Transverse colon (tissue), 4 donors: ENCODE results near the gene ALPK1. TPM values are rescaled to one million over a fixed set of nuclear protein-coding genes. Genes with fewer than 3 reads are reported as not detected.

Experiments
- DNase-seq: peaks from one replicate; pipeline ENCODE4 v3.0.0-alpha.2; 2019
- H3K27ac ChIP-seq, 4 donors: fragments of 200-600 bp; sonication (generic); 2 replicates each; pipeline ENCODE4 v1.5.1; 2016 to 2018; ENCODE audit warnings: inconsistent platforms in 4 of 4
- H3K27me3 ChIP-seq: fragments of 200-600 bp; sonication (generic); 2 replicates; pipeline ENCODE4 v1.5.1; 2017; ENCODE audit warnings: inconsistent platforms
- H3K36me3 ChIP-seq, 4 donors: fragments of 200-600 bp; sonication (generic); 2 replicates each; pipeline ENCODE4 v1.5.1; 2017 to 2019; ENCODE audit warnings: inconsistent platforms in 4 of 4
- H3K4me1 ChIP-seq, 4 donors: fragments of 200-600 bp; sonication (generic); 2 replicates each; pipeline ENCODE4 v1.5.1; 2017 to 2020; ENCODE audit warnings: inconsistent platforms in 4 of 4
- H3K4me3 ChIP-seq, 4 donors: fragments of 200-600 bp; sonication (generic); 1 replicate in 1 of 4; 2 replicates in 3 of 4; pipeline versions ENCODE4 v1.5.1 to v1.6.1; 2017 to 2019; ENCODE audit warnings: inconsistent platforms in 4 of 4
- H3K9me3 ChIP-seq, 2 donors: fragments of 200-600 bp; sonication (generic); 2 replicates each; pipeline ENCODE4 v1.5.1; 2017 to 2019; ENCODE audit warnings: inconsistent platforms in 2 of 2
- EP300 ChIP-seq: sonication (generic); formaldehyde crosslinking; IDR thresholded peaks from one replicate; pipeline ENCODE4 v1.6.1; 2017; ENCODE audit warnings: antibody characterized with exemption, low read depth
- POLR2A ChIP-seq: fragments of 450-650 bp; IDR thresholded peaks from one replicate; pipeline ENCODE4 v1.6.1; 2016; ENCODE audit warnings: antibody characterized with exemption, mild to moderate bottlenecking, moderate library complexity
- POLR2AphosphoS5 ChIP-seq, 3 donors: sonication (generic); formaldehyde crosslinking; IDR thresholded peaks; one replicate each; pipeline ENCODE4 v1.6.1; 2016; ENCODE audit warnings: antibody characterized with exemption in 3 of 3
- WGBS, 2 donors: methylation state at CpG; one replicate each; pipeline ENCODE4 v1.1.5; 2018; ENCODE audit warnings: low coverage in 1 of 2; 5-methylcytosine and 5-hydroxymethylcytosine counted together
- in situ Hi-C, 4 donors: fragments of 200-750 bp; cut with MboI; loops; one replicate each; pipeline versions ENCODE4 v1.15.0 to v1.15.1; 2017; ENCODE audit warnings: low sequenced_read_pairs in 3 of 4, low pct_ligation_motif_present in 1 of 4, low pct_unique_long_range_greater_than_20kb in 1 of 4
- intact Hi-C: fragments of 100-400 bp; cut with DNase I; formaldehyde crosslinking; loops from one replicate; pipeline ENCODE4 v1.15.1; 2023; ENCODE audit warnings: low total_unique reads
- total RNA-seq, 4 donors: library from RNA; depleted of rRNA; stranded (reverse); fragments of >200 nt; gene quantifications; one replicate each; pipeline ENCODE4 v1.1.0, GENCODE V29; 2016
- TF ChIP-seq, protein P1 (sequence below), 5 experiments: fragments of 200-600 bp in 3 of 5; fragments of 450-650 bp in 2 of 5; sonication (generic) in 3 of 5; IDR thresholded peaks; 1 replicate in 2 of 5; 2 replicates in 3 of 5; pipeline ENCODE4 v1.5.1; 2016 to 2017; ENCODE audit warnings: antibody characterized with exemption in 5 of 5, inconsistent platforms in 3 of 5, mild to moderate bottlenecking in 2 of 5, moderate library complexity in 1 of 5

Gene ALPK1
- total RNA-seq, 4 donors from 2014 or later = 15.5 to 45.1 (median 27.4) TPM

DNA sequence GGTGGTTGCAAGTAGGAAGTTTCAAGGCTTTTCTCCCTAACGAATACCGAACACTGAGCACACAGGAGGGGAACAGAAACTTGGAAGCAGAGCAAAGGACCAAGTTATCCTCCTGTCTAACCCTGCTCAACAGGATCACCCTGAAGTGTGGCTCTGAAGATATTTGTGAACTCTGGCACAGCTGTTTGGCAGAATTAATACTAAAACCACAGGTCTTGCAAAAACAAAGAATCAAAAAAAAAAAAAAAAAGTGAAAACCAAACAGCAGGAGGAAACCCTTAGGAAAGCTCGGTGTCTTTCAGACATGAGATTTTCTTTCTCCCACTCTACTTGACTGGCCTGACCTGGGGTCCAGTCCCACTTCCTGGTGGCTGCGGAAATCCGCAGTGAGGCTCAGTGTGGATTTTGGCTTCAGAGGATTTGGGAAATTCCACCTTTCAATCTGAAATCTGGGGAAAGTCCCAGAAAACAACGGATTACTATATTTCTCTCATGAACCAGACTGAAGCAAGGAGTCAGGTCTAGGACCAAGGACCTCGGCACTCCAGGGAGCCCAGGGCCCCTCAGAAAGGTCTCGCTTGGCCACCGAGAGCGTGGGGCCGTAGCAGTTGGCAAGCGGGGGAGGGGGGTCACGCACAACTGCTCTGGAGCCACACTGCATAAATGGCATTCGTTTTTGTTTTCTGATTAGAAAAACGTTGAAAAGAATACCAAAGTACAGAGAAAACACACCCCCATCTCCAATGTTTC is 12.3 kb upstream of the ALPK1 start:
- WGBS, 2 donors = 0 to 1% methylated on average over 7 to 15 of the region's 15 CpGs
- H3K9me3 ChIP-seq = no peaks in the 10 kb centered on the region
- DNase-seq = peak; percentile 27
- H3K27ac ChIP-seq = peak overlapping the region; percentile 84 to 88 (median 86)
- peak overlapping the region; percentile 57 to 97 (median 84) for H3K4me3 ChIP-seq
- intact Hi-C loops (no loop called here), in situ Hi-C loops (loop anchor here in 1 of 4 donors (10.0 kb wide), 1 partner anchor 50 kb away; the partner anchor contains the start of gene AP1AR)
- H3K4me1 ChIP-seq = peaks cover 8 to 20% (median 14%) of the 10 kb centered on the region in 4 donors
- no peaks in the 10 kb centered on the region for H3K36me3 ChIP-seq
- H3K27me3 ChIP-seq = no peaks in the 10 kb centered on the region
- TF ChIP-seq EP300 (no peak), POLR2A (no peak), POLR2AphosphoS5 (IDR thresholded peaks at IDR 0.05) (no peak)
- TF ChIP-seq, protein P1, sequence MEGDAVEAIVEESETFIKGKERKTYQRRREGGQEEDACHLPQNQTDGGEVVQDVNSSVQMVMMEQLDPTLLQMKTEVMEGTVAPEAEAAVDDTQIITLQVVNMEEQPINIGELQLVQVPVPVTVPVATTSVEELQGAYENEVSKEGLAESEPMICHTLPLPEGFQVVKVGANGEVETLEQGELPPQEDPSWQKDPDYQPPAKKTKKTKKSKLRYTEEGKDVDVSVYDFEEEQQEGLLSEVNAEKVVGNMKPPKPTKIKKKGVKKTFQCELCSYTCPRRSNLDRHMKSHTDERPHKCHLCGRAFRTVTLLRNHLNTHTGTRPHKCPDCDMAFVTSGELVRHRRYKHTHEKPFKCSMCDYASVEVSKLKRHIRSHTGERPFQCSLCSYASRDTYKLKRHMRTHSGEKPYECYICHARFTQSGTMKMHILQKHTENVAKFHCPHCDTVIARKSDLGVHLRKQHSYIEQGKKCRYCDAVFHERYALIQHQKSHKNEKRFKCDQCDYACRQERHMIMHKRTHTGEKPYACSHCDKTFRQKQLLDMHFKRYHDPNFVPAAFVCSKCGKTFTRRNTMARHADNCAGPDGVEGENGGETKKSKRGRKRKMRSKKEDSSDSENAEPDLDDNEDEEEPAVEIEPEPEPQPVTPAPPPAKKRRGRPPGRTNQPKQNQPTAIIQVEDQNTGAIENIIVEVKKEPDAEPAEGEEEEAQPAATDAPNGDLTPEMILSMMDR (IDR thresholded peaks at IDR 0.05) = no peak

DNA sequence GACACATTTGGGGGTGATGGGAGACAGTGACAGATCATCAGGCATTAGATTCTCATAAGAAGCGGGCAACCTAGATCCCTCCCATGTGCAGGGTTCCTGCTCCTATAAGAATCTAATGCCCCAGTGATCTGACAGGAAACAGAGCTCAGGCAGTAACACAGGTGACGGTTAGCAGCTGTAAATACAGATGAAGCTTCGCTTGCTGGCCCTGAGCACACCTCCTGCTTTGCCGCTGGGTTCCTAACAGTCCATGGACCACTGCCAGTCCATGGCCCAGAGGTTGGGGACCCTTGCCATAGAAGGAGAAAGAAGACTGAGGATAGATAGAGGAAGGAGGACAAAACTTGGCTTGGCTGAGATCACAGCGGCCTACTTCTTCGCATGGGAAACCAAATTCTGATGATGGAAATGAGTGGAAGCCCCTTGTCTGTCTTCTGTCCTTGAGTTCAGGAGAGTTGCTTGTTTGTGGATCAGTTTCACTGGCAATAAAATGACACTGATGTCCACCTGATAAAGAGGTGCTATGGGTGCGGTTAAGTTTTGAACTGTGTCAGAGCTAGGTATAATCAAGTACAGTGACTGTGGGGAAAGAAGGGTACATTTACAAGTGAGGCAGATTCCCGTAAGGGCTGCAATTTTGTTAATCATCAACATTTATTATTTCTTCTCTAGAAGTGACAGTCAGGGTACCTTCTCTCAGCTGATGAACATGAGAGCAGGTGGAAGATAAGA is 9.7 kb upstream of the ALPK1 start:
- TF ChIP-seq EP300 (no peak), POLR2A (no peak), POLR2AphosphoS5 (IDR thresholded peaks at IDR 0.05) (no peak)
- TF ChIP-seq, protein P1 (IDR thresholded peaks at IDR 0.05) = no peak
- intact Hi-C loops (no loop called here), in situ Hi-C loops (loop anchor here in 1 of 4 donors (10.0 kb wide), 1 partner anchor 53 kb away; the partner anchor contains the start of gene AP1AR)
- 74 to 75% methylated on average over 5 to 8 of the region's 8 CpGs for WGBS, 2 donors
- H3K36me3 ChIP-seq = no peaks in the 10 kb centered on the region
- peak; percentile 24 for DNase-seq
- no peaks in the 10 kb centered on the region for H3K27me3 ChIP-seq
- H3K4me3 ChIP-seq = no peak overlapping the region
- H3K27ac ChIP-seq = peak overlapping the region; percentile 17 to 88 (median 57)
- peaks cover 8 to 20% (median 14%) of the 10 kb centered on the region in 4 donors for H3K4me1 ChIP-seq
- H3K9me3 ChIP-seq = no peaks in the 10 kb centered on the region

DNA sequence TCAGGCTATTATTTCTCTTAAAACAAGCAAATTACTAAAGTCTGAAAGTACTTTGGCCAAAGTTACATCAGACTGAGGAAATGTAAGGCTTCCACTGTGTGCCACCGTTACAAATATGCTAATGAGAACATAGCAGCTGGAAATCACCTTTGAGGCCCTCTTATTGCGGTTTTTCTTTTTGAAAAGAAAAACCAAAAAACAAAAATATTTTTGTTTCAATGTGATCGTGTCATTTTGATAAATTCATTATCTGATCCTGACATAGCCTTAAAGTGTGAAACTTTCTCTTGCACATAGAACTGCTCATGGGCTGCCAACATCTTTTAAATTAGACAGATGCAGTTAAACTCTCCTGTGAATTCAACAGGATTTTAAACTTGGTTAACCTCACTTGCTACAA is 8.7 kb upstream of the ALPK1 start:
- no peaks in the 10 kb centered on the region for H3K36me3 ChIP-seq
- no peaks in the 10 kb centered on the region for H3K27me3 ChIP-seq
- no peak for TF ChIP-seq EP300
- TF ChIP-seq POLR2AphosphoS5 (IDR thresholded peaks at IDR 0.05) = no peak
- TF ChIP-seq POLR2A = no peak
- TF ChIP-seq, protein P1 (IDR thresholded peaks at IDR 0.05) = no peak
- in situ Hi-C loops (loop anchor here in 1 of 4 donors (10.0 kb wide), 1 partner anchor 54 kb away; the partner anchor contains the start of gene AP1AR), intact Hi-C loops (no loop called here)
- peaks cover 8 to 17% (median 12%) of the 10 kb centered on the region in 4 donors for H3K4me1 ChIP-seq
- WGBS, 2 donors = 65 to 82% methylated on average over 3 of the region's 3 CpGs
- no peak for DNase-seq
- H3K4me3 ChIP-seq = no peak overlapping the region
- no peaks in the 10 kb centered on the region for H3K9me3 ChIP-seq
- peak overlapping the region in 2 of 4 donors; percentile 3 to 88 for H3K27ac ChIP-seq
